ENCODE measurements around the gene TRIM16.
A peak's percentile ranks its signal among the peaks of the same experiment; 100 is the strongest.
"Not testable (repeated sequence)": the region's sequence is repeated elsewhere in the genome, so short reads cannot be mapped to it uniquely, and the experiment has no call there.

TRIM16 gene

GRCh38 chr17:15683824-15684478 is at the start of gene TRIM16:
Gene TRIM16, minus strand, starts transcription at chr17:15684311. Its CDS starts 32,702 bp downstream, at chr17:15651609.
- peak; percentile 42 for DNase-seq

GRCh38 chr17:15733174-15733789 is 49.2 kb upstream of the TRIM16 start:
- DNase-seq = not testable (repeated sequence)

DNA sequence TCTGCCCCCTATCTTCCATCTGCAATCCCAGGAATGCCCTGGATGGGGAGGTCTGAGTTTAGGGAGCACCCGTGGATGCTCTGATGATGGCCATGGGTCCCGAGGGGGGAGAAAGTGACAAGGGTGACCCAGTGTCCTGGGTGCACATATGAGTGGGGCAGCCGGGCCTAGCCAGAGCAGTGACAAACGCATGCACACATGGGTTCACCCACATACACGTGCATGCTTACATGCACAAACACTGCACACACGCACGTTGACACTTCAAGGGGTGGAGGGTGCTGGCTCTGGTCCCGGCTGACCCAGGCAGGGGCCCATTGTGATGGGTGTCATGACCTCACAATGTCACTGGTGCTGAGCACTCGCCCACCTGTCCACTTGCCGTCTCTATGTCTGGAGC is 47.8 kb upstream of the TRIM16 start, which contains the start of gene TBC1D26:
Gene TBC1D26 (plus strand): TSS at position 384 of the 400 bp plus-strand sequence. CDS start 3,066 bp downstream, outside the sequence.
- DNase-seq = not testable (repeated sequence)

DNA sequence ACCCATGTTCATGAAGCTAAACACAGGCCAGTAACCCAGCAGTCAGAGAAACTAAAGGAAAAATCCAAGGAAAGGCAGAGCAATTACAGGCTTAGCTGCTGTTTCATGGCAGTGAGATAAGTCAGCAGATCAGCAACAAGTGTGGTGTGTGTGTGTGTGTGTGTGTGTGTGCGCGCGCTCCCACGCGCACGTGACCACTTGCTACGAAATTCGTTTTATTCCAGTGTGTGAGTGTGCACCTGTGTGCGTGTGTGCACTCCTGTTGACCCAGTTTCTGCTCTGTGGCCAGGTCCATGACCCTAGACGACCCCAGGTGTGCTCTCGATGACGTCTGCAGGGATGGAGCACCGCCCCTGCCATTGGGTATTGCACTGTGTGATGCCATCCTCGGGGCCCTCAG is 46.4 kb upstream of the TRIM16 start:
- DNase-seq = not testable (repeated sequence)

GRCh38 chr17:15716601-15717563 is 32.8 kb upstream of the TRIM16 start:
- not testable (repeated sequence) for DNase-seq

- not testable (repeated sequence) for DNase-seq
Measured at GRCh38 chr17:15708879-15709278, 24.8 kb upstream of the TRIM16 start.

GRCh38 chr17:15704813-15705212 is 20.7 kb upstream of the TRIM16 start:
- not testable (repeated sequence) for DNase-seq

GRCh38 chr17:15704239-15704638 is 20.1 kb upstream of the TRIM16 start:
- not testable (repeated sequence) for DNase-seq

DNA sequence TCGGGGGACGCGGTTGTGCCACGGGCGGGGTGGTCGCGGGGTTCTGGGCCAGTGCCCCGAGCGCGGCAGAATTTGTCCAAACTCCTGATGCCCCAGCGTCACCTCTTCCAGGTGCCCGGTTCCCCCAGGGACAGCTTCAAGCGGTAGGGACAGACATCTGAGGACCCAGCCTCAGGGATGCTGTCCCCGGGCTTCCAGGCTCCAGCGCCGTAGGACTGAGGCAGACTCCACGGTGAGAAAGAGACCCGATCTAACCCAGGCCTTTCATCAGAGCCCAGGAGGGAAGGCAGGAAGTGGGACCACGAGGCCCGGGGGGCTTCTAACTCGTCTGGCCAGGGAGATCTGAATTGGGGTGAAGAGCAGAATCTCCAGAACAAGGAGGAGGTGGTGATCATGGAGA is 15.8 kb upstream of the TRIM16 start:
- not testable (repeated sequence) for DNase-seq

- peak; percentile 94 for DNase-seq
Measured at GRCh38 chr17:15699413-15699924, 15.4 kb upstream of the TRIM16 start, which contains the start of gene ZNF286A. Gene ZNF286A, plus strand, starts transcription at chr17:15699752. Its CDS starts 578 bp downstream, at chr17:15700330.

DNA sequence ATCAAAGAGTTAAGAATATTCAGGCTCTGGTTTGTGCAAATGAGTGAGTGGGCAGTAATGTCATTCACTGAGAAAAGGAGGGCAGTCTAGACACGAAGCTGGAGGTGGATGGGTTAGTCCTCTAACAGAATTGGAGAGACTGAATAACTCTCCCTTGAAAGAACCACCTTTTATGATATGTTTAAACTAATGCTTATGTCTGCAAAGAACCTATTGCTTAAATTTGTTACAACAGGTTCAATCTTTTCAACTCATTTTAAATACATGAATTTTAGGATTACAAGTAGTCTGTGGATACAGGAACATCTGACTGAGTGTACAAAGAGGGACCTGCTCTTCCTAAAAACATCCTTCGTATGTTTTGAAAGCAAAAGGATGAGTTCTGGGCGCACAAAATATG is 14.9 kb upstream of the TRIM16 start:
- DNase-seq = peak; percentile 24

DNA sequence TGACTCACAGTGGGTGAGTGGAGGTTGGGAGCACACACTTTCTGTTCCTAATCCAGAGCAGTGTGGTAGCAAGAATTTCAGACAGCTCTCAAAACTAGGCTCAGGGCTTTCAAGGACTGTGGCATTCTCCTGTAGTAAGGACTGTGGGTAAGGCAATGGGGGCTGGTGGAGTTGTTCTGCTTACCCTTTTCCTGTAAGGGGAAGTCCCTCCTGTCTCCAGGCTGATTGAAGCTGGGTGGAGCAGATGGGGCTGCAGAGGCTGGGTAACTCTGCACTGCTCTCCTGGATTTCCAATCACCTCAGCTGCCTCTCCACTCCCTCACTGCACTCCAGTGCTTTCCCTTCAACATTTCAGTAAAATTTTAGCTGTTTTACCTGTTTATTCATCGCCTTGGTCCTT is 3.4 kb upstream of the TRIM16 start:
- not testable (repeated sequence) for DNase-seq

- not testable (repeated sequence) for DNase-seq
Measured at GRCh38 chr17:15683135-15683534, 976 bp downstream of the TRIM16 start.

DNA sequence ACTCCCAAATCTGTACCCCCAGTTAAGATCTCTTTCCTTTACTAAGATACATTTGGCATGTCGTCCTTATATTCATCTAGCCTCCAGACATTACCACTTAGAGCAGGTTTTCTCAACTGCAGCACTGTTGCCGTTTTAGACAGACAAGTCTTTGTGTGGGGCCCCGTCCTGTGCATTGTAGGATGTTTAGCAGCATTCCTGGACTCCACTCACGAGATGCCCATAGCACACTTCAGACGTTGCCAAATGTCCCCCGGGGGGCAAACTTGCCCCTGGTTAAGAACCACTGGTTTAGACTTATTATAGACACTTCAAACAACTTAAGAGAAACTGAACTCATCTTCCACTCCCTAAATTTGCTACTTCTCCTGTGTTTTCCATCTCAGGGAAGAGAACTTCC is 8.1 kb downstream of the TRIM16 start:
- not testable (repeated sequence) for DNase-seq

DNA sequence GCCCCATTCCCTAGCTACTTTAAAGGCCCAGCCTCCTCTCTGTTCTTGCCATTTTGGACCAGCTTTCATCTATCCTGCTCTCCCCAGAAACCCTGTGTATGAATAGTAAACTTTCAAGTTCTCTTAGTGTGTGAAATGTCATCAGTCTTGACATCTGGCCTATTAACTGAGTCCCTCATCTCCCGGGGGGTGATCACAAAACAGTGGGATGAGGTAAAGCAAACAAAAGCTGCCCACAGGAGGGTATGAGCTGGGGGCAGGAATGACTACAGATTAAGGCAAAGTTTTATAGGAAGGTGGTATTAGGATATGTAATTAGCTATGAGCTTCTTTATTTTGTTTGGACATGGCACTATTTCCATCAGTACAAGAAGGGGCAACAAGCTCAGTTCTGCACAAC is 9.5 kb downstream of the TRIM16 start:
- not testable (repeated sequence) for DNase-seq

DNA sequence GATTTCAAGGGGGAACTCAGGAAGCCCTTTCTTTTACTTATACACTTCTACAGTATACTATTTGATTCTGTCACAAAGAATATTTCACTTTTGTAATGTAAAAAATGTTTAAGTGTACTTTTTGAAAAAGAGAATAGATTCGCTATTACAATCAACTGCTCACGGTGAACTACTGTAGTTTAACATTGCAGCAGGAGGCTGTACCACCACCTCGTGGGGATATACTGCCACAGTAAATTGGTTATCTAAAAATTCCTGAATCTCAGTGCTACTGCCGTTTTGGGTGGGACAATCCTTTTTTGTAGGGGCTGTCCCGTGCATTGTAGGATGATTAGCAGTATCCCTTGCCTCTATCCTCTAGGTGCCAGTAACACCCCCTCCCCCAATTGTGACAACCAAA is 14.6 kb downstream of the TRIM16 start:
- DNase-seq = not testable (repeated sequence)

DNA sequence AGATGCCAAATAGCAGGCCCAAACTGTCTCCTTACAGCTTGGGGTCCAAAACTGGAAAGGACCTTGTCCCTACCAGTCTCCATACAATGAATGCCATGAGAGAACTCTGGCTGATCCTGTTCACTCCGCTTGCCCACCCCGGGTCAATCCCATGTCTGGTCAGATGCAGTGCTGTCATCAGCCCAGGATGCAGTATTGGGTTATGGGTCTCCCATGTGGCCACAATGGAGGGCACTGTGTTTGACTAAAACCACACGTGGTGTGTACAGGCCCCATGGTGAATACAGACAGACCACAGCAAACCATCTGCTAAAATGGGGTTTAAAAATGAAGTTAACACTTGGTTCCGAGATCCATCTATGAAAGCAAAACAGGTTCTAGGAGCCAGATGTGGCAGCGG is 20.4 kb downstream of the TRIM16 start:
- no peak for DNase-seq

GRCh38 chr17:15663176-15663575 is 20.9 kb downstream of the TRIM16 start:
- DNase-seq = no peak

DNA sequence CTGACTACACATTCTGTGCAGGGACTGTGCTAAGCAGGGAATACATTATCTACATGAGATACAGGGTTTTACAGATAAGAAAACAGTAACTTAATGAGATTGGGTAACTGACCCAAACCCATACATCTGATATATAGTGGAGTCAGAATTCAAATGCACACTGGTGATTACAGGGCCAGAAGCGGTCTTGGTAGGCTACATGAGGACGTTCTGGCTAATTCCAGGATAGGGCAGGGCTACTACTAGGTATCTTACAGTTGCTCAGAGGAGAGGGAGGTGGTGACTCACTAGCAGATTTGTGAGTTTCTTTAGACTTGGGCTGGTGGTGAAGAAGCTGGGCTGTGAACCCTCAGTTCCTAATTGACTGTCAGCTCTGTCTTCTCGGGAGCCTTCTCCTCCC is 21.4 kb downstream of the TRIM16 start:
- no peak for DNase-seq

DNA sequence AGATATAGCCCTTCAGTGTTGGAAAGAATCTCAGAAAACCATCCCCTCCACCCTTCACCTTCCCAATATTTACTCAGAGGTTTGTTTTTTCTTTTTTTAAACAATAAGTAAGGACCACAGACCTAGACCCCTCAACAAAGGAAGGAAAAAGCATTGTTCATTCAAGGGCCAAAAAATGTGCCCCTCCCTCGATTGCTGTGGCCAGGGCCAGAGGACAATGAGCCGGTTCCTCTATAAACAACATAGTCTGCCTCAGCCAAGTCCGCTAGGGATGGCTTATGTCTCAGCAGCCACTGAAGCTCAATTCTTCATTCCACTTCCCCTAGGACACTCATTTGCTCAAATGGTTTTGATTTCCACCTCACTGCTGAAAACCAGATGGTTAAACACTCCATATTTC is 24.0 kb downstream of the TRIM16 start:
- DNase-seq = peak; percentile 2

- DNase-seq = no peak
Measured at GRCh38 chr17:15659663-15660062, 24.4 kb downstream of the TRIM16 start.

- no peak for DNase-seq
Measured at GRCh38 chr17:15659236-15659635, 24.9 kb downstream of the TRIM16 start.

- no peak for DNase-seq
Measured at GRCh38 chr17:15658296-15658695, 25.8 kb downstream of the TRIM16 start.

Measured in NCI-H2171 treated with DMSO at 0.1 percent for 48 hours (cell line).